ENCODE results near the gene SCNN1B.
"Not testable (repeated sequence)": the region's sequence is repeated elsewhere in the genome, so short reads cannot be mapped to it uniquely, and the experiment has no call there.

Gene SCNN1B, protein sequence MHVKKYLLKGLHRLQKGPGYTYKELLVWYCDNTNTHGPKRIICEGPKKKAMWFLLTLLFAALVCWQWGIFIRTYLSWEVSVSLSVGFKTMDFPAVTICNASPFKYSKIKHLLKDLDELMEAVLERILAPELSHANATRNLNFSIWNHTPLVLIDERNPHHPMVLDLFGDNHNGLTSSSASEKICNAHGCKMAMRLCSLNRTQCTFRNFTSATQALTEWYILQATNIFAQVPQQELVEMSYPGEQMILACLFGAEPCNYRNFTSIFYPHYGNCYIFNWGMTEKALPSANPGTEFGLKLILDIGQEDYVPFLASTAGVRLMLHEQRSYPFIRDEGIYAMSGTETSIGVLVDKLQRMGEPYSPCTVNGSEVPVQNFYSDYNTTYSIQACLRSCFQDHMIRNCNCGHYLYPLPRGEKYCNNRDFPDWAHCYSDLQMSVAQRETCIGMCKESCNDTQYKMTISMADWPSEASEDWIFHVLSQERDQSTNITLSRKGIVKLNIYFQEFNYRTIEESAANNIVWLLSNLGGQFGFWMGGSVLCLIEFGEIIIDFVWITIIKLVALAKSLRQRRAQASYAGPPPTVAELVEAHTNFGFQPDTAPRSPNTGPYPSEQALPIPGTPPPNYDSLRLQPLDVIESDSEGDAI

DNA sequence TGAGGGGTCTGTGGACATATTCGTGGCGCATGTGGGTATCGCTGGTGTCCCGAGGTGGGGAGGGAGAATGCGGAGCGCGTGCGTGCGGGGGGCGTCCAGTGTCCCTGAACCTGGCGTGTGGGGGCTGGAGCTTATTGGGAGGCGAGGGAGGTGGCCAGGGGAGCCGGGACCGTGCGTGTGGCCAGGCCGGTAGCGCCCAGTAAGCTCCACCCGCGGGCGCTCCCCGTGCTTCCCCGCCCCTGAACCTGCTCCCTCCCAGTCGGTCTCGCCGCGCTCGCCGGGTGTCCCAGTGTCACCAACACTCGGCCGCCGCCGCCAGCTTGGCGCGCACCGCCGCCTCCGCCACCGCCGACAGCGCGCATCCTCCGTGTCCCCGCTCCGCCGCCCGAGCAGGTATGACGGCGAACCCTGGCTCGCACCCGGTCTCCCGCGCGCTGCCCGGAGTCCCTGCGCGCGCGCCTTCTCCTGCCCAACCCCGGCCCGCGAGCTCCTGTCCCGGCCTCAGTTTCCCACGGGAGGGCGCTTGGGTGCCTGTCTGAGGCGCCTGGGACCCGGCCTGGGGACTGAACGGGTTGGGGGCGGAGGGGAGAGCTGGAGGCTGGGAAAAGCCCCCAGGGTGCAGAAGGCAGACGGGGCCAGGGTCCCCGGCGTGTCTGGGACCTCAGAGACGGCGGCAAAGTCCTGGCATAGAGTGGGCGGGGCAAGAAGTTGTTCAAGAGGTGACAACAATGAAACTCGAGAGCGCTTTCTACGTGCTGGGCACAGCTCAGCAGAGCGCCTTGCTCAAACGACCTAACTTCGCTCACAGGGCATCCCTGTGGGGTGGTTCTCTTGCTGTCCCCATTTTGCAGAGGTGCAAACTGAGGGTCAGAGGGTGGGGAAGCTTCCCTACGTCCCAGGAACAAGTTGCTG lies at the start of gene SCNN1B:
Gene SCNN1B, plus strand, starts transcription at position 258 of the 912 bp plus-strand sequence. CDS start 46,298 bp downstream, outside the sequence.
- Histone ChIP-seq H3K9me3 (ENCODE audit: control insufficient read depth, low read length) (no peaks in the 10 kb centered on the region), H3K4me2 (ENCODE audit: low read length) (peak within 1 kb of the TSS; percentile 49), H2AFZ (peak within 1 kb of the TSS; percentile 17), H3K79me2 (no peaks in the 10 kb centered on the region), H3K27ac (no peak within 1 kb of the TSS), H3K9ac (no peak within 1 kb of the TSS), H3K36me3 (ENCODE audit: control insufficient read depth, insufficient read depth, low read length) (no peaks in the 10 kb centered on the region), H3K4me1 (no peaks in the 10 kb centered on the region), H3K27me3 (ENCODE audit: control insufficient read depth, insufficient read depth, low read length) (peaks cover 7% of the 10 kb centered on the region), H3K4me3 (ENCODE audit: low read depth, low read length) (no peak within 1 kb of the TSS)
- TF ChIP-seq, protein P1, sequence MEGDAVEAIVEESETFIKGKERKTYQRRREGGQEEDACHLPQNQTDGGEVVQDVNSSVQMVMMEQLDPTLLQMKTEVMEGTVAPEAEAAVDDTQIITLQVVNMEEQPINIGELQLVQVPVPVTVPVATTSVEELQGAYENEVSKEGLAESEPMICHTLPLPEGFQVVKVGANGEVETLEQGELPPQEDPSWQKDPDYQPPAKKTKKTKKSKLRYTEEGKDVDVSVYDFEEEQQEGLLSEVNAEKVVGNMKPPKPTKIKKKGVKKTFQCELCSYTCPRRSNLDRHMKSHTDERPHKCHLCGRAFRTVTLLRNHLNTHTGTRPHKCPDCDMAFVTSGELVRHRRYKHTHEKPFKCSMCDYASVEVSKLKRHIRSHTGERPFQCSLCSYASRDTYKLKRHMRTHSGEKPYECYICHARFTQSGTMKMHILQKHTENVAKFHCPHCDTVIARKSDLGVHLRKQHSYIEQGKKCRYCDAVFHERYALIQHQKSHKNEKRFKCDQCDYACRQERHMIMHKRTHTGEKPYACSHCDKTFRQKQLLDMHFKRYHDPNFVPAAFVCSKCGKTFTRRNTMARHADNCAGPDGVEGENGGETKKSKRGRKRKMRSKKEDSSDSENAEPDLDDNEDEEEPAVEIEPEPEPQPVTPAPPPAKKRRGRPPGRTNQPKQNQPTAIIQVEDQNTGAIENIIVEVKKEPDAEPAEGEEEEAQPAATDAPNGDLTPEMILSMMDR (IDR thresholded peaks at IDR 0.05) = no peak

DNA sequence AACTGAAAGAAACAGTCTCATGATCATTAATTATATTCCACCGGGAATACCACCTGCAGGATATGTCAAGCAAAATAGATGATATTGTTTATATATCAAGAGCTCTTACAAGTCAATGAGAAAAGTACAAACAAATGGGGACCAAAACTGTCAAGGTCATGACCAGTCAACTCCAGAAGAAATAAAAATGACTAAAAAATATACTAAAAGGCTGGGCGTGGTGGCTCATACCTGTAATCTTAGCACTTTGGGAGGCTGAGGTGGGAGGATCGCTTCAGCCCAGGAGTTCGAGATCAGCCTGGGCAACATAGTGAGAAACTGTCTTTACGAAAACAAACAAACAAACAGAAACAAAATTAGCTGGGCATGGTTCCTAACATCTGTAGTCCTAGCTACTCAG lies 49.8 kb upstream of the SCNN1B start:
- Histone ChIP-seq H2AFZ (no peak overlapping the region), H3K79me2 (no peaks in the 10 kb centered on the region), H3K27me3 (ENCODE audit: control insufficient read depth, insufficient read depth, low read length) (no peaks in the 10 kb centered on the region), H3K4me2 (ENCODE audit: low read length) (no peak overlapping the region), H3K4me3 (ENCODE audit: low read depth, low read length) (no peak overlapping the region), H3K9me3 (ENCODE audit: control insufficient read depth, low read length) (no peaks in the 10 kb centered on the region), H3K36me3 (ENCODE audit: control insufficient read depth, insufficient read depth, low read length) (no peaks in the 10 kb centered on the region), H3K4me1 (no peaks in the 10 kb centered on the region), H3K9ac (no peak overlapping the region), H3K27ac (no peak overlapping the region)
- TF ChIP-seq, protein P1 (IDR thresholded peaks at IDR 0.05) = no peak

DNA sequence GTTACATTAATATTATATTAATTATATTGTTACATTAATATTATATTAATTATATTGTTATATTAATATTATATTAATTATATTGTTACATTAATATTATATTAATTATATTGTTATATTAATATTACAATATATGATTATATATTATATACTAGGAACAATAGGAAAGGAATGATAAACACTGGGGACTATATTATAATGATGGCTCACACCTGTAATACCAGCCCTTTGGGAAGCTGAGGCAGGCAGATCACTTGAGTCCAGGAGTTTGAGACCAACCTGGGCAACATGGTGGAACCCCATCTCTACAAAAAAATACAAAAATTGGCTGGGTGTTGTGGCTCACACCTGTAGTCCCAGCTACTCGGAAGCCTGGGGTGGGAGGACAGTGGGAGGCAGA lies 48.5 kb upstream of the SCNN1B start:
- not testable (repeated sequence) for H3K36me3 ChIP-seq (ENCODE audit: control insufficient read depth, insufficient read depth, low read length); H3K9ac ChIP-seq; H3K27ac ChIP-seq

DNA sequence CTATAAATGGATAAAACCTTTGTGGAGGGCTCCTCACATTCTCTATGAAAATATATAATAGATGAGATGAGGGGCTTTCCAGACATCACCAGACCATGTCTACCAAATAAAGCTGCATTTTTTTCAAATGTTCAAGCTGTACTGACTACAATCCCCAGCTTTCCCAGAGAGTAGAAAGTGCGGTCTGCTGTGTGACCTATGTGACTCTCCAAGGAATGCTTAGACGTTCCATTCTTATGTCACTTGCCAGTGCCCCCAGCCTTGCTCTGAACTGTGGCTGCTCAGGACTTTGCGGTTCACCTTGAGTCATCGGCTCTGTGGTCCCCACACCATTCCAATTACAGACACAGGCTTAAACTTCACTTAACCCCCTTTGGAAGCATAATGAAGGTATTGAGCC lies 47.8 kb upstream of the SCNN1B start:
- Histone ChIP-seq H3K79me2 (no peaks in the 10 kb centered on the region), H3K4me3 (ENCODE audit: low read depth, low read length) (no peak overlapping the region), H3K27ac (no peak overlapping the region), H3K9ac (no peak overlapping the region), H3K4me1 (no peaks in the 10 kb centered on the region), H3K4me2 (ENCODE audit: low read length) (no peak overlapping the region), H3K27me3 (ENCODE audit: control insufficient read depth, insufficient read depth, low read length) (no peaks in the 10 kb centered on the region), H3K36me3 (ENCODE audit: control insufficient read depth, insufficient read depth, low read length) (no peaks in the 10 kb centered on the region), H2AFZ (no peak overlapping the region), H3K9me3 (ENCODE audit: control insufficient read depth, low read length) (no peaks in the 10 kb centered on the region)
- TF ChIP-seq, protein P1 (IDR thresholded peaks at IDR 0.05) = no peak

More for the DNA sequence above, 48.5 kb upstream of the SCNN1B start:
- H3K27me3 ChIP-seq (ENCODE audit: control insufficient read depth, insufficient read depth, low read length); H3K4me2 ChIP-seq (ENCODE audit: low read length); H3K4me1 ChIP-seq; H2AFZ ChIP-seq; H3K79me2 ChIP-seq; H3K4me3 ChIP-seq (ENCODE audit: low read depth, low read length); H3K9me3 ChIP-seq (ENCODE audit: control insufficient read depth, low read length): not testable (repeated sequence)

DNA sequence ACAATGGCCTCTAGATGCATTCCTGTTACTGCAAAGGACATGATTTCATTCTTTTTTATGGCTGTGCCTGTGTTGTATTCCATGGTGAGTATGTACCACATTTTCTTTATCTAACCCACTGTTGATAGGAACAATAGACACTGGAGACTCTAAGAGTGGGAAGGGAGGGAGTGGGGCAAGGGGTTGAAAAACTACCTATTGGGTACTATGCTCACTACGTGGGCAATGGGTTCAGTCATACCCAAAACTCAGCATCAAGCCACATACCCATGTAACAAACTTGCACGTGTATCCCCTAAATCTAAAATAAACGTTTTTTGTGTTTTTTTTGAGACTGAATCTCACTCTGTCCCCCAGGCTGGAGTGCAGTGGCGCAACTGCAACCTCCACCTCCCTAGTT lies 47.1 kb upstream of the SCNN1B start:
- no peak overlapping the region for H3K4me3 ChIP-seq (ENCODE audit: low read depth, low read length)
- TF ChIP-seq, protein P1 (IDR thresholded peaks at IDR 0.05) = no peak

More for the DNA sequence above, 47.1 kb upstream of the SCNN1B start:
- no peak overlapping the region for H3K27ac ChIP-seq
- no peaks in the 10 kb centered on the region for H3K36me3 ChIP-seq (ENCODE audit: control insufficient read depth, insufficient read depth, low read length)
- no peaks in the 10 kb centered on the region for H3K4me1 ChIP-seq
- H3K4me2 ChIP-seq (ENCODE audit: low read length) = no peak overlapping the region
- no peaks in the 10 kb centered on the region for H3K9me3 ChIP-seq (ENCODE audit: control insufficient read depth, low read length)
- H3K79me2 ChIP-seq = no peaks in the 10 kb centered on the region
- H2AFZ ChIP-seq = no peak overlapping the region
- H3K27me3 ChIP-seq (ENCODE audit: control insufficient read depth, insufficient read depth, low read length) = no peaks in the 10 kb centered on the region
- no peak overlapping the region for H3K9ac ChIP-seq
